Raji (cell line): Measurements from ENCODE around the gene SREBF2.

Experiments
- POLR2A ChIP-seq: IDR thresholded peaks from 2 replicates; pipeline ENCODE4 v1.6.1; 2011; ENCODE audit warnings: low read depth, low read length, control low read depth; ENCODE audit not compliant: insufficient read depth

Gene SREBF2

DNA sequence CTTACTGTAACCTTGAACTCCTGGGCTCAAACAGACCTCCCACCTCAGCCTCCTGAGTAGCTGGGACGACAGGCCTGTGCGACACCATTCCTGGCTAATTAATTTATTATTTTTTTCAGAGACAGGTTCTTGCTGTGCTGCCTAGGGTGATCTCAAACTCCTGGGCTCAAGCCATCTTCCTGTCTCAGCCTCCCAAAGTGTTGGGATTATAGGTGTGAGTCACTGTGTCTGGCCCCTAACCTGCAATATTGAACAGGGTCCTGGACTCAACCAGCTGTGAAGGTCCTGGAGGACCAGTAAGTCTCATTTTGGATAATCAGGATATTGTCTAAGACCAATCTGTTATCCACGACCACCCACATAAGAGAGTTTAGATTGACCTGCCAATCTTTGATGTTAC, 17.2 kb upstream of the SREBF2 start:
- no peak for TF ChIP-seq POLR2A

- TF ChIP-seq POLR2A, result no peak
These were observed 16.7 kb upstream of the SREBF2 start for GRCh38 chr22:41816241-41816640.

GRCh38 chr22:41816871-41817270, 16.0 kb upstream of the SREBF2 start:
- TF ChIP-seq POLR2A, result no peak

DNA sequence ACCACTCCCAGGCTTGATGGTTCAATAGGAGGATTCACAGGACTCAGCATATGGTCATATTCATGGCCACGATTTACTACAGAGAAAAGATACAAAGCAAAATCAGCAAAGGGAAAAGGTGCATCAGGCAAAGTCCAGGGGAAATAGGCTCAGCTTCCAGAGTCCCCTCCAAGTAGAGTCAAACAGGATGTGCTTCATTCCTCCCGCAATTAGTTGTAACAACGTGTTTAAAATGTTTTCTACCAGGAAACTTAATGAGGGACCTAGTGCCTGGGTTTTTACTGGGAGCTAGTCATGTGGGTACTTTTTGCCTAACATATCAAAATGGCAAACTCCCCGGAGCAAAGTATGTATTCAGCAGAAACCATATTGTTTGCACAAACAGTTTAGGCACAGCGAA, 14.9 kb upstream of the SREBF2 start:
- TF ChIP-seq POLR2A, result no peak

GRCh38 chr22:41818596-41818995, 14.3 kb upstream of the SREBF2 start:
- no peak for TF ChIP-seq POLR2A

DNA sequence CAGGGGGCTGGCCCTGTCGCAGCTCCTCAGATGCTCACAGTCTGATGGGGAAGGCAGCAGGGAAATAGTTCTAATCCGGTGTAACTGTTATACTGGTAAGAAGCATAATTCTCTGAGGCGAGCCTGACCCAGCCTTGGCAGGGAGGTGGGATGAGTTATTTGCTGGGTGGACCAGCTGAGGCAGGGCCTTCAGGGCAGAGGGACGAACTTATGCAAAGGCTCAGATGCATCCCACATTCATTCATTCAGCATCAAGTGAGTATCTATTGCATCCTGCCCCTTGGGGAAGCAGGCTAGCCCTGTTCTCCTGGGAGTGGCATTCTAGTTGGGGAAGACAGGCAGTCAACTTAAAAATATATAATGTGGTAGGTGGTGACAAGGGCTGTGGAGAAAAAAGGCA, 13.6 kb upstream of the SREBF2 start:
- no peak for TF ChIP-seq POLR2A

DNA sequence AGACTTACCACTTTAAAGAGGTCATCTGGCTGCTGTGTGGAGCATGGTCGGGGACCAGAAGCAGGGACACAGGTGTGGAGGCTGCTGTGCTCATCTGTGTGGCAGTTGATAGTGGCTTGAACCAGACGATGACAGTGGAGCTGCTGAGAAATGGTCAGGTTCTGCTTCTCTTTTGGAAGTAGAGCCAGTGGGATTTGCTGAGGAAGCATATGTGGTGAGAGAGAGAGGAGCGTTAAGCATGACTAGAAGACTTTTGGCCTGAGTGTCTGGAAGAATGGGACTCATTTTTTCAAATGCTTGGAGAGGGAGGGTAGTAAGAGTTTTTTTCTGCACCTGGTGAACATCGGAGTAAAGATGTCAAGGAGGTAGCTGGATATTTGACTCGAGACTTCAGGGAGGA, 12.5 kb upstream of the SREBF2 start:
- no peak for TF ChIP-seq POLR2A

GRCh38 chr22:41821471-41822316, 11.2 kb upstream of the SREBF2 start:
- no peak for TF ChIP-seq POLR2A

- TF ChIP-seq POLR2A, result no peak
These were observed 10.4 kb upstream of the SREBF2 start for GRCh38 chr22:41822317-41823057.

DNA sequence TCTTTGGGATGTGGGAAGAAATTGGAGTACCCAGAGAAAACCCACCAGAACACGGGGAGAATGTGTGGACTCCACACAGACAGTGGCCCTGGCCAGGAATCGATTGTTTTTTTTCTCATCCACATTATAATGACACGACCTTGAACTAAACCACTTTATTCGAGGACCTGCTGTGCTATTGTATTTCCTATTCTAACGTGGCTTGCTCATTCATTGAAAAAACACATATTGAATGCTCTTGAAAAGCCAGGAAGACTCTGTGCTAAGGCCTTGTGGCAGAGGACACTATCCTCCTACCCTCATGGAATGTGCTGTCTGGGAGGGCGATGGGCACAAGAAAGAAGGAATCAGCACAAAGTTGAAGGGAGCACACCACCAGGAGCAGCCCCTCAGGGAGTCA, 9.1 kb upstream of the SREBF2 start:
- no peak for TF ChIP-seq POLR2A

DNA sequence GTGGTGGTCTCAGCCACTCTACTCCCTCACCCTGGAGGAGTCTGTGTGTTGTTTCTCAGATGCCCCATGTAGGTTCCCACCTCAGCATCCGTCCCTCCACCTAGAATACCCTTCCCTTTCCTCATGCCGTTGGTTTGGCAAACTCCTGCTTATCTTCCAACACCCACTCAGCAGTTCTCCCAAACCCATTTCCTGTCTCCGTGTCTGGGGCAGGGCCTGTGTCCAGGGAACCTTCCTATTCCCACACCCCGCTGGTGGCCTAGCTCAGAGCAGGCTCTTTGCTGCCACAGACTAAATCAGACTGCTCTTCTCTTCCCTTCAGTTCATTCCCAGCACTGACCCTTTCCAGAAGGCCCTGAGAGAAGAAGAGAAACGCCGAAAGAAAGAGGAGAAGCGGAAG, 7.5 kb upstream of the SREBF2 start:
- no peak for TF ChIP-seq POLR2A

GRCh38 chr22:41826021-41826420, 6.9 kb upstream of the SREBF2 start:
- TF ChIP-seq POLR2A, result no peak

DNA sequence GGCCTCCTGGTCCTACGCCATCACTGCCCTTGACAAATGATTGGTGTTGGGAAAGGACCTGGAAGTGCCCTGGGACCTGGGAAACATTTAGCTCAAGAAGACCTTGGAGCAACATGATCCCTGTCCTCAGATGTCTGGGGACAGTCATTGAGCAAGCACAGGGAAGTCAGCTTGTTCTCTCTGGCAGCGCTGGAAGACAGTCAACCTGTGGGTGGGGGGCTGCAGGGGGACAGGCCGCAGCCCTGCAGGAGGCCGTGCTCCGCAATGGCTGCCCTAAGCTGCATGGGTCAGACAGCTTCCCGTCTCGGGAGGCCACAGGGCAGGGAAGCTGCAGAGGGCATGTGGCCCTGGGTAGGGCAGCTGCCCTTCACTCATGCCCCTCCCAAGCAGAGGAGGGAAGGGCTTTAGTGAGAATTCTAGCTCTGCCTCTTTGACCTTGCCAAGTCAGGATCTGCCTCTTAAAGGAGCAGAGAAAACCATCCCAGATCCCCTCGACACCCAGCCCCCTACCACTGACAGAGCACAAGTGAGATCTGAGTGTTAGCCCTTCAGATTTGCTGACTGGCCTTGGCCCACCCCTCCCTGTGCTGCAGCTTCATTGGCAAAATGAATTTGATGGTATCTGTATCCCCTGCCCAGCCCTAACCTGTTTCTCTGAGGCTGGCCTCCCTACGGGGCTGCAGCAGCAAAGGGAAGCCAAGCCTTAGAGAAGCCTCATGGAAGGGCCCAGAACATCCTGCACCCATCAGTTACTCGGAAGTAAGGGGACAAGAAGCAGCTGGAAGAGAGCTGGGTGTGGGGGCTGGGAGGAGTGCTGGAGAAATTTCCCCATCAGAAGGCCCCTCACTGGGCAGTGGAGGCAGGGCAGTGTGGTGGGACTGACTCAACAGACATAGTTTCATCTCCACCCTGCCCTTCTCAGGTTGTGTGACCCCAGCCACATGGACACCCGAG, 6.2 kb upstream of the SREBF2 start:
- no peak for TF ChIP-seq POLR2A

GRCh38 chr22:41827671-41828070, 5.2 kb upstream of the SREBF2 start:
- TF ChIP-seq POLR2A, result no peak

DNA sequence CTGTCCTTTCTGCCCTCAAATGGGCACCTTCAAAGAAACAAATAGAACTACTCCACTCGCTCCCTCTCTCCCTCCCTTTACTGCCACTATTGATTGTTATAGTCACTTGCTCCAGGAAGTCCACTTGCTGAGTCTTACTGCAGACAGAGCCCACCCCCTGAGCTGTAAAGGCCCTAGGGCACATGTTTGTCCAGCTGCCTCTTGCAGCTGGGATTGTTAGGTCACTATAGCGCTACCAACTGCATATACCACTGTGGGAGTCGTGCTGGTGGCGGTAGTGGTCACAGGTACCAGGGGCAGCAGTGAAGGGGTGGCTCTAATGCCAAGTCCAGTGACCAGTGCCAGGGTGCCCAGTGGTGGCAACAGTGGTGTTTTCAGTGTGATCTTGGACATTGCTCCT, 4.4 kb upstream of the SREBF2 start:
- no peak for TF ChIP-seq POLR2A
